GM12873 (cell line): ENCODE measurements around the gene CWC27.

ENCODE experiments used
- CTCF ChIP-seq: IDR thresholded peaks from 2 replicates; pipeline ENCODE4 v1.5.1; 2012; ENCODE audit warnings: low read depth, mild to moderate bottlenecking, moderate library complexity, low read length, control low read depth; ENCODE audit not compliant: insufficient read depth; ENCODE audit errors: missing control alignments

CWC27 gene

GRCh38 chr5:64973215-64973614 is 204.5 kb downstream of the CWC27 start:
- TF ChIP-seq CTCF: no peak

GRCh38 chr5:64977779-64978178 is 209.0 kb downstream of the CWC27 start:
- TF ChIP-seq CTCF: no peak

- TF ChIP-seq CTCF: no peak
Observed at GRCh38 chr5:64978546-64978945, 209.8 kb downstream of the CWC27 start.

- TF ChIP-seq CTCF: no peak
Observed at GRCh38 chr5:64979531-64979930, 210.8 kb downstream of the CWC27 start.

- no peak for TF ChIP-seq CTCF
Observed at GRCh38 chr5:64980176-64980575, 211.4 kb downstream of the CWC27 start.

GRCh38 chr5:64987768-64988167 is 219.0 kb downstream of the CWC27 start:
- TF ChIP-seq CTCF: no peak

GRCh38 chr5:65009207-65009606 is 240.5 kb downstream of the CWC27 start:
- no peak for TF ChIP-seq CTCF
